ENCODE measurements around the gene PDGFRA. TPM values are rescaled to one million over a fixed set of nuclear protein-coding genes. Genes with fewer than 3 reads are reported as not detected.

Gene PDGFRA
- total RNA-seq, 4 donors from 2014 or later: 20.6 to 190 (median 65.5) TPM

GRCh38 chr4:54218736-54219135 lies 10.4 kb upstream of the PDGFRA start:
- H3K27ac ChIP-seq: no peak overlapping the region
- no peaks in the 10 kb centered on the region for H3K9me3 ChIP-seq
- peaks cover 43% of the 10 kb centered on the region for H3K27me3 ChIP-seq
- H3K36me3 ChIP-seq: no peaks in the 10 kb centered on the region
- H3K4me3 ChIP-seq: no peak overlapping the region
- TF ChIP-seq CTCF (IDR thresholded peaks at IDR 0.05) (no peak), EP300 (IDR thresholded peaks at IDR 0.05; ENCODE audit: low read depth) (no peak), POLR2AphosphoS5 (IDR thresholded peaks at IDR 0.05) (no peak), POLR2A (IDR thresholded peaks at IDR 0.05) (no peak)
- in situ Hi-C loops (cut with MboI; ENCODE audit: low pct_ligation_motif_present in 1 of 4, low pct_unique_long_range_greater_than_20kb in 1 of 4, low sequenced_read_pairs in 3 of 4): loop anchor here (5.0 to 25.0 kb wide), 8 partner anchors 291 to 1206 kb away; partner anchors contain the start of gene SCFD2 (in 1 of the 4)
- intact Hi-C loops (cut with DNase I; ENCODE audit: low total_unique reads): loop anchor here (5.0 kb wide), 1 partner anchor 291 kb away; no protein-coding TSS in a partner anchor
- DNase-seq: no peak
- 74 to 86% methylated on average over 1 to 6 of the region's 6 CpGs for WGBS, 2 donors (ENCODE audit: low coverage in 1 of 2)
- H3K4me1 ChIP-seq: peaks cover 0 to 10% (median 1%) of the 10 kb centered on the region in 4 donors

- intact Hi-C loops (cut with DNase I; ENCODE audit: low total_unique reads) (loop anchor here (10.0 kb wide), 1 partner anchor 160 kb away; the partner anchor contains the start of gene CHIC2), in situ Hi-C loops (cut with MboI; ENCODE audit: low pct_ligation_motif_present in 1 of 4, low pct_unique_long_range_greater_than_20kb in 1 of 4, low sequenced_read_pairs in 3 of 4) (loop anchor here (10.0 to 25.0 kb wide), 8 partner anchors 290 to 1213 kb away; partner anchors contain the start of gene SCFD2 (in 2 of the 4))
- Histone ChIP-seq H3K27me3 (peaks cover 88% of the 10 kb centered on the region), H3K36me3 (no peaks in the 10 kb centered on the region), H3K27ac (peak overlapping the region; percentile 40 to 73 (median 59)), H3K4me1 (peaks cover 11 to 37% (median 30%) of the 10 kb centered on the region in 4 donors), H3K4me3 (peak overlapping the region in 1 of 4 donors; percentile 46), H3K9me3 (no peaks in the 10 kb centered on the region)
- TF ChIP-seq POLR2A (IDR thresholded peaks at IDR 0.05) (no peak), POLR2AphosphoS5 (IDR thresholded peaks at IDR 0.05) (no peak), CTCF (IDR thresholded peaks at IDR 0.05) (no peak), EP300 (IDR thresholded peaks at IDR 0.05; ENCODE audit: low read depth) (no peak)
- DNase-seq: no peak
- WGBS, 2 donors (ENCODE audit: low coverage in 1 of 2): 6 to 32% methylated on average over 3 to 6 of the region's 6 CpGs
Observed at GRCh38 chr4:54224996-54225597, 4.0 kb upstream of the PDGFRA start.

- 13 to 19% methylated on average over 14 to 33 of the region's 33 CpGs for WGBS, 2 donors (ENCODE audit: low coverage in 1 of 2)
- H3K27ac ChIP-seq: peak overlapping the region; percentile 54 to 73 (median 64)
- peak overlapping the region in 3 of 4 donors; percentile 11 to 46 (median 24) for H3K4me3 ChIP-seq
- no peak for DNase-seq
- no peaks in the 10 kb centered on the region for H3K9me3 ChIP-seq
- intact Hi-C loops (cut with DNase I; ENCODE audit: low total_unique reads): loop anchor here (10.0 kb wide), 1 partner anchor 161 kb away; the partner anchor contains the start of gene CHIC2
- in situ Hi-C loops (cut with MboI; ENCODE audit: low pct_ligation_motif_present in 1 of 4, low pct_unique_long_range_greater_than_20kb in 1 of 4, low sequenced_read_pairs in 3 of 4): loop anchor here (10.0 to 25.0 kb wide), 7 partner anchors 291 to 1214 kb away; partner anchors contain the start of gene SCFD2 (in 1 of the 4)
- TF ChIP-seq EP300 (IDR thresholded peaks at IDR 0.05; ENCODE audit: low read depth): no peak
- TF ChIP-seq POLR2AphosphoS5 (IDR thresholded peaks at IDR 0.05): no peak
- no peak for TF ChIP-seq POLR2A (IDR thresholded peaks at IDR 0.05)
- peak in 1 of 5 experiments; percentile 35 for TF ChIP-seq CTCF (IDR thresholded peaks at IDR 0.05)
- peaks cover 96% of the 10 kb centered on the region for H3K27me3 ChIP-seq
- peaks cover 11 to 44% (median 33%) of the 10 kb centered on the region in 4 donors for H3K4me1 ChIP-seq
- H3K36me3 ChIP-seq: no peaks in the 10 kb centered on the region
Observed at GRCh38 chr4:54225598-54226403, 3.3 kb upstream of the PDGFRA start.

Measured in transverse colon (tissue), 4 donors.